Activated effector memory CD4-positive, alpha-beta T cell treated with Interleukin-2 at 50 U/mL for 16 hours (primary cell): ENCODE measurements around the gene SEMA3D.

Experiments
- DNase-seq: peaks from one replicate; pipeline ENCODE4 v3.0.0-alpha.2; 2020

Gene SEMA3D

GRCh38 chr7:85183296-85183695 is 3.6 kb downstream of the SEMA3D start:
- no peak for DNase-seq

- DNase-seq: no peak
Measured at GRCh38 chr7:85178531-85179298, 8.1 kb downstream of the SEMA3D start.

DNA sequence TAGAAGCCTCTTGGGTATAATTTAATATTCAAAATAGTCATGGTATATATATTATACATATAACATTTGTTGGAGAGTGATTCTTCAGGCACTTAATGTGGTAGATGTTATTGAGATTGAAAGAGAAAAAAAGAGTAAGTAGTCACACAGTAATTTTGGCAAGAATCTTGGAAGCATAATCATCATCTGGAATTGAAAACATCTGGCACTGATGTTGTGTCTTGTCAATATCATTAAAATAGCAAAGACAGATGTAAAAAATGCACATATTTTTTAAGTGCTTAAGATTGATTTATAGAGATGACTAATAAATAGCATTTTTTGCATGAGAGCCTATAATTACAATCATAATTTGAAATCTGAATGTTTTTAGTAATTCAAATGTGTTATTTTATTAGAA is 9.5 kb downstream of the SEMA3D start:
- no peak for DNase-seq

GRCh38 chr7:85176197-85176596 is 10.7 kb downstream of the SEMA3D start:
- no peak for DNase-seq

DNA sequence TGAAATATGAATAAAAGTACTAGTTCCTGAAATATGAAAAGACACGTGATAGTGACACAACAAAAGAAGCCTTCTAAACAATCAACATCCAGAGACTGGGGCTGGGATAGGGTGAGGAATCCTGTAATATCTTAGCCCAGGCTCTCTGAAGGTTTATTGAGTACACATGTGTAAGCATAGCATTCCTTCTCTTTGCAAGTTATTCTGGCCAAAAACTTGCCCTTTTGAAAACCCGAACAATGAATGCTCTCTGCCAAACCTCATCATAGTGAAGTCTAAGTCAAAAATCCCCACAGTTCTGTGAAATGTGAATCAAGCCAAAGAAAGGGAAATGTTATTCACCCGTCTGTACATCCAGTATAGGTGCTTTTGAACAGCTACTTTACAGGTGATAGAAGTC is 11.6 kb downstream of the SEMA3D start:
- no peak for DNase-seq

DNA sequence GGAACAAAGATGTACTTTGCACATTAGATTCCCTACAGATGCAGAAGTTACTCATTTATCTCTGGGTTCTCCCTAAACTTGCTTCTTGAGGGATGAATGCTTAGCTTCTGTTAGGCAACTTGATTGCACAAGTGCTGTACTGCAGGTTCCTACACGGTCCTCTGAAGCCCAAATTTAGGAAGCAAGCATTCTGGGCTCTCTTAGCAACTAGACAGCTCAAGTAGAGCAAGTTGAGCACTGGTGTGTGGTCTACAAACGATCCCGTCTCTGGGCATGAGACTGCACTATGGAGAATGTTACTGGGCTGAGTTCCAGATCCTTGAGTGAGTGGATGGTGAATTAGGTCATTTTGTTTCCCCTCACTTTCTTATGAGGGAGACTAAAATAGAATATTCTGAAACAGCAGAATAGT is 14.3 kb downstream of the SEMA3D start:
- no peak for DNase-seq

GRCh38 chr7:85167636-85168035 is 19.2 kb downstream of the SEMA3D start:
- no peak for DNase-seq

GRCh38 chr7:85165263-85165662 is 21.6 kb downstream of the SEMA3D start:
- DNase-seq: no peak

- DNase-seq: no peak
Measured at GRCh38 chr7:85164376-85164775, 22.5 kb downstream of the SEMA3D start.

DNA sequence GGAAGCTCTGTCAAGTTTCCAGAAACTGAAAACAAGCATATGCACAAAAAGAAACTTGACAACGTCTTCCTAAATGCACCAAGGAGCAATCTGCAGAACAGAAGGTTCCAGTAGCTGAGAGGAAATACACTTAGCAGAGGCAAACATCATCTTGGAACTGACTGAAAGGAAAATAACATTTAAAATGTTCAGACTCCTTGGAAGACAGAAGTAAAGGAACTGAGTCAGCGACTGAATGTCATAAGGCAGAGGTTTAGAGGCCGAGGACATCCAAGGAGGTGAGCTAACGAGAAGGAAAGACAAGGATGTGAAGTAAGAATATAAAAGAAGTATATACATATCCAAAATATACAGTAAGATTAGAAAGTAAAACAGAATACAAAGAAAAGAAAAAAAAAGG is 24.1 kb downstream of the SEMA3D start:
- DNase-seq: no peak

DNA sequence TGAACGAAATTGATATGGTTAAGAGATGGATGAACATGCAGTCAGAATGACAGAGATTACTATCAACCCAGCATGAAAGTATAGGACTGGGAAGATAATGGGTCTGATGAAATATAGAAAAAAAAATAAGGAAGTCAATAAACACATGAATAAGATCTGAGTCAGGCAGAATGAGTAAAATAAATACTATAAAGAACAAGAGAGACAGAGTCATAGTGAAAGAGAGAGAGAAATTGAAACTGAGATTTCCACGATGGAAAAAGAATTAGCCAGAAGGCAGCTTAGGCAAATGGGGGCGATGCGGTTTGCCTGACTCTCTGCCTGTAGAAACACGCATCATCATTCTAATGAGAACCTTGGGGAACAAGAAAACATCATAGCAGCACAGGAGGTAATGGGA is 26.6 kb downstream of the SEMA3D start:
- DNase-seq: no peak

DNA sequence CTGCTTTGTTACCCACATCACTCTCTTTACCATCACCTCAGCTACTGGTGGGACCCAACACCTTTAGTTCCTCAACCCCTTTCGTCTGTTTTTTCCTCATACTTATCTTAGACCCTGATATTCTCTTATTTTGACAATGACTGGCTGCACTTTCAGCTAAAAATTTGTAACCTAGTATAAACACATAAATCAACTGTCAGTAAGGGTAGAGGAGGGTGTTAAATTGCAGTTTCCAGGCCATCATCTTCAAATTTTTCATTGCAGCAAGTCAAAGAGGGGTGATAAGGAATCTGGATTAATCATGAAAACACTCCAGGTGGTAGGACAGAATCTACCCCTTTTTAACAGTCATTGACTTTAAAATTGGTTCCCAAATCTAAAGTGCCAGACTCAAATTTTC is 27.9 kb downstream of the SEMA3D start:
- no peak for DNase-seq

- DNase-seq: no peak
Measured at GRCh38 chr7:85156661-85157208, 30.1 kb downstream of the SEMA3D start.

GRCh38 chr7:85154282-85154937 is 32.4 kb downstream of the SEMA3D start:
- DNase-seq: no peak

DNA sequence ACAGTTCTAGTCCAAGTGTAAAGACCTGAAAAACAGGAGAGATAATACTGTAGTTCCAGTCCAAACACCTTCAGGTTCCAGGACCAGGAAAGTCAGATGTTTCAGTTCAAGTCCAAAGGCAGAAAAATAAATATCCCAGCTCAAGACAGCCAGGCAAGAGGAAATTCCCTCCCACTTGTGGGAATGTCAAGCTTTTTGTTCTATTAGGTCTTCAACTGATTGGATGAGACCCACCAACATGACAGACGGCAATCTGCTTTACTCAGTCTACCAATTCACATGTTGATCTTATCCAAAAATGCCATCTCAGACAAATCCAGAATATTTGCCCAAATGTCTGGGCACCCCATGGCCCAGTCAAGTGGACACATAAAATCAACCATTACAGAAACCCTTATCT is 33.1 kb downstream of the SEMA3D start:
- no peak for DNase-seq

GRCh38 chr7:85150624-85151023 is 36.2 kb downstream of the SEMA3D start:
- no peak for DNase-seq

- no peak for DNase-seq
Measured at GRCh38 chr7:85144771-85145170, 42.1 kb downstream of the SEMA3D start.

- no peak for DNase-seq
Measured at GRCh38 chr7:85135977-85136376, 50.9 kb downstream of the SEMA3D start.

GRCh38 chr7:85133560-85133959 is 53.3 kb downstream of the SEMA3D start:
- DNase-seq: no peak

- no peak for DNase-seq
Measured at GRCh38 chr7:85133006-85133405, 53.9 kb downstream of the SEMA3D start.

DNA sequence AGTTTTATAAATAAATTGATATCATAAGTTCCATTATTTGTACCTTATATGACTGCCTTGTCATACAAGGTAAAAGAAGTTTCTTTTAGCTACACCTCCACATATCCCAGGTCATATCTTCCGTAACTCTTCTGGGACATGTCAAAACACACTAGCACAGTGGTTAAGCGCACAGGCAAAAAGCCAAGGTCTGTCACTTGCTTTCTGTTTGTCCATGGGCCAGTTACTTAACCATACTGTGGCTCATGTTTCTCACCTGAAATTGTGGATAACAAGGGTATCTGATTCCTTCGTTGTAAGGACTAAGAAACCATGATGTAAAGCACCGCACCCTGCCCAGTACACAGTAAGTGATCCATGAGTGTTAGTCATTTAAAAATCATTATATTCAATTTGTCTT is 56.2 kb downstream of the SEMA3D start:
- DNase-seq: no peak

- no peak for DNase-seq
Measured at GRCh38 chr7:85126383-85126782, 60.5 kb downstream of the SEMA3D start.

- DNase-seq: no peak
Measured at GRCh38 chr7:85125651-85126131, 61.2 kb downstream of the SEMA3D start.

DNA sequence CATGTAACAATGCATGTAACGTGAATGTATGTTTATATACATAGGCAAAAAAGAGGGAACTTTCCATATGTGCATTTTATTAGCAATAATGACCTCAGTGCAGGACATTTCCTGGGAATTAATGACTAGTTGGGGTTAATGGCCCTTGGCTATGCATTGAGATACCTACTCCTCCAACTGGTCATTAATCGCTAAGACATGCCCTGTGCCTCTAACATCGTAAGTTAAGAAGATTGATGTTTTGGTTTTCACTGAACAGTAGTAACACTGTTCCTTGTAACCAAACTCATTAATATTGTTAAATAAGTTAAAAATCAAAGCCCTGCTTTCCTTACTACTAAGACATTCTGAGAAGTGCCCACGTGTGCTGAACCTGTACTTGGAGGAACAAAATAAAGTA is 61.7 kb downstream of the SEMA3D start:
- DNase-seq: no peak
